GM18867 (cell line): ENCODE results near the gene INTU.
A peak's percentile ranks its signal among the peaks of the same experiment; 100 is the strongest.
"Not testable (repeated sequence)": the region's sequence is repeated elsewhere in the genome, so short reads cannot be mapped to it uniquely, and the experiment has no call there.

Experiments
- ATAC-seq: cut with Tn5 transposase; IDR thresholded peaks from one replicate; pipeline ENCODE4 v1.9.1; 2021; ENCODE audit warnings: mild to moderate bottlenecking, moderate library complexity; ENCODE audit not compliant: unreplicated experiment

The INTU gene

DNA sequence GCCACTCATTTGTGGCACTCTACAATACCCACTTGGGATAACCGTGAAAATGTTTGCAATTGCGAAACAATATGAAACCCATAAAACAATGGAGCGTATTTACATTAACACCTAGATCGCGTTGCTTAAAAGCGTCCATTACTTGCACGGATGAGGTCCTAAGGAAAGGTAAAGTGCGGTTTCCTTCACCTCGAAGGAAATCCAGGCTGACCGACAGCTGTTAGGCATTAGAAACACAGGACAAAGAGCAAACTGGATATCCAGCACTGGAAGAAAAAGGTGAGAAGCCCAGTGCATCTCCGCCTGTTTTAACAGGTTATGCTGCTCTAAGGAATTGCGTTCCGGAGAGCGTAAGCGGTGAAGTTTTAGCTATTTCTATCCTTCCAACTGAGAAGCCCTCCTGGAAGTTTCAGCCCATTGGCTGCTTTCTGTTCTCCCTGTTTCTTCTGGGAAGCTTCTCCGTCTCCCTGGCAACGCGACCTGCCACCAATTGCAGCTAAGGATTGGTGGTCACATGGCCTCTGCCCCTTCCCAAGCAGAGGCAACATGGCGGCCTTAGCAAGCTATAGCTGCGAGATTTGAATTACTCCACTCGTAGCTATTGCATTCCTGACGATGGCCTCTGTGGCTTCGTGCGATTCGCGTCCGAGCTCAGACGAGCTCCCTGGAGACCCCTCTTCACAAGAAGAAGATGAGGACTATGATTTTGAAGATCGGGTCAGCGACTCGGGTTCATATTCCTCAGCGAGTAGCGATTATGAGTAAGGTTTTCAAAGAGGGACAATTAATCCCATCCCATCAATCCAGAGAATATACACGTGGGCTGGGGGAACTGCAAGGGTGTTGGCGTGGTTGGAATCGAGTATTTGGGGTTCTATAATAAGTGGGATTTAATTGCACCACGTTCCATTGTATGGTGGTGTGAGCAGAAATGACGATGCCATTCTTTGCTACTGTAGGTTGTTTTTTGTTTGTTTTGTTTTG, at the start of gene INTU:
Gene INTU, plus strand, starts transcription at position 538 of the 984 bp plus-strand sequence. Its CDS starts 78 bp downstream, at position 616.
- ATAC-seq = peak; percentile 93

GRCh38 chr4:127586496-127586895, 46.3 kb upstream of the INTU start:
- ATAC-seq = not testable (repeated sequence)

- peak; percentile 100 for ATAC-seq
Measured at GRCh38 chr4:127586922-127587571, 45.7 kb upstream of the INTU start.

GRCh38 chr4:127589153-127589552, 43.6 kb upstream of the INTU start:
- not testable (repeated sequence) for ATAC-seq

DNA sequence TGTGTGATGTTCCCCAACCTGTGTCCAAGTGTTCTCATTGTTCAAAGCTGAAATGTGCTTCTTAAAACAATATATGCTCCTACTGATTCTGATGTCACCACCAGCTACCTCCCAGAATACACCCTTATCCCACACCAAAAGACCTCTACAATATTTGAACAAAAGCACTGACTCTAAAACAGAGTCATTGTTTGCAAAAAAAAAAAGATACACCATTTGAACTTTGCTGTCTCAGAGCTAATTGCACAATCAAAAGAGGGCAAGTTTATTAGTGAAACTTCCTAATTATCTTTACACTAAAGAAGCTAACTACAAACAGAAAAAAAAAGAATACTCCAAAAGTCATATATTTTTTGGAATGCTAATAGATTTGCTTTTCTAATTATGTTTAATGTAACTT, 34.1 kb upstream of the INTU start:
- no peak for ATAC-seq

DNA sequence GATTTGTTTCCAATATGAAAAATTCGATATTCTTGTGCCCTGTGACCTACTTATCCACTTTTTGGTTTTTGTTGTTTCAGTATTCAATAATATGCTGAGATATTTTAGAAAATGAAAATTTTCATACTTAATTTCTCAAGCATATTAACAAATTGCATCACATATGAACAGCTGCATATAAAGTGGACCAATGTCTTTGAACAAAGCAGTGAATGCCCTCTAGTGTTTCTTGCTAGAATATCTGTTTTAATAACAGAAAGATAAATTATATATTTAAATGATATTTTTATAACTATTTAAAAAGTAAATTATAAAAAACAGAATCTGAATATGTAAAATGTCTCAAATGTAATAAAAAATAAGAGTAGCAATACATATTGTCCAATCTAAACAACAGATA, 31.7 kb upstream of the INTU start:
- ATAC-seq = no peak

GRCh38 chr4:127604949-127605709, 27.6 kb upstream of the INTU start:
- ATAC-seq = no peak

- ATAC-seq = no peak
Measured at GRCh38 chr4:127606823-127607222, 25.9 kb upstream of the INTU start.

DNA sequence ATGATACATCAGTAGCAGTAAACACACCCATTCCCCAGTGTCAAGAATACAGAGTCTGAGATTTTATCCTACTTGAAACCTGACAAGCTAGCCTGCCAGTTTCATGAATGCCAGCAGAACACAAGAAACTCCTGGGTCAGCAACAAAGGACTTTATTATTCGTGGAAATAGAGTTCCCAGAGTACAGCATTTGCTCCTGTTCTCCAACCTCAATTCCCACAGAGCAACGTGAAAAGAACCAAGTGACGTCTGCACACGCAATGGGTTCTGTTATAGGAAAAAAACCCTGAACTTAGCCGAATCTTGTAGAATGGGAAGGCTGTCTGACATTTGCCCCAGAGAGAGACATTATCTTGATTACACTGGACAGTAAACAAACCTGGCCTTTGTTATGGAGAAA, 23.3 kb upstream of the INTU start:
- no peak for ATAC-seq

DNA sequence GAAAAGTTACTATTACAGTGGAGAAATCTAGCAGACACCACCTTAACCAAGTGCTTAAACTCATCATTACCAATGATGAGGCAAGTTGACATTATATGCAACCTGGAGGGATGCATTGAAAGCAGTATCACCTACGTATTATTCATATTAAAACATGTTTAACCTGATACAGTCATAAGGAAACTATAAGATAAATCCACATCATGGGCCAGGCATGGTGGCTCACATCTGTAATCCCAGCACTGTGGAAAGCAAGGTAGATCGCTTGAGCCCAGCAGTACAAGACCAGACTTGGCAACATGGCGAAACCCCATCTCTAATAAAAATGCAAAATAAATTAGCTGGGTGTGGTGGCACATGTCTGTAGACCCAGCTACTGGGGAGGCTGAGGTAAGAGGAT, 22.3 kb upstream of the INTU start:
- no peak for ATAC-seq

DNA sequence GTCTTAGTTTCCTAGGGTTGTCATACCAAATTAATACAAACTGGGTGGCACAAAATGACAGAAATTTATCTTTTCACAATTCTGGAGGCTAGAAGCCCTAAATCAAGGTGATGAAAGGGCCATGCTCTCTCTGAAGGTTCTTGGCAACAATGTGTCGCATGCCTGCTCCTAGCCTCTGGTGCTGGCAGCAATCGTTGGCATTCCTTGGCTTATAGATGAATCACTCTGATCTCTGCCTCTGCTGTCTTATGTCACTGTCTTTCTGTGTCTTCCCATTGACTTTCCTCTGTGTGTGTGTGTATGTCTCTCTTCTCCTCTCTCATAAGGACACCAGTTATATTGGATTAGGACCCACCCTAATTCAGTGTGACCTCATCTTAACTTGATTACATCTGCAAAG, 15.9 kb upstream of the INTU start:
- ATAC-seq = no peak

GRCh38 chr4:127618427-127618826, 14.3 kb upstream of the INTU start:
- no peak for ATAC-seq

DNA sequence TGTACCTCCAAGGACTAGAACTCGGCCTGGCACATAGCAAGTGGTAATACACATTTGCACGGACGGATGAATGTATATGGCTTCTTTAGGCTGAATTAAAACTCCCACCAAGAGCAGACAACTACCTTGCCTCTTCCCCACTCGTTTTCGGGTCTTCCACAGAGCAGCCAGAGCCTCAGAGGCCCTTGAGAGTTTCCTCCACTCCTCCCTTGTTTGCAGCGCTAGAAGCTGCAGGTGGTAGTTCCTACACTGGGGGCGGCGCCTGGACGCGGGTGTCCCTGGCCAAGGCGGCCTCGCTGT, 10.2 kb upstream of the INTU start:
- ATAC-seq = no peak

DNA sequence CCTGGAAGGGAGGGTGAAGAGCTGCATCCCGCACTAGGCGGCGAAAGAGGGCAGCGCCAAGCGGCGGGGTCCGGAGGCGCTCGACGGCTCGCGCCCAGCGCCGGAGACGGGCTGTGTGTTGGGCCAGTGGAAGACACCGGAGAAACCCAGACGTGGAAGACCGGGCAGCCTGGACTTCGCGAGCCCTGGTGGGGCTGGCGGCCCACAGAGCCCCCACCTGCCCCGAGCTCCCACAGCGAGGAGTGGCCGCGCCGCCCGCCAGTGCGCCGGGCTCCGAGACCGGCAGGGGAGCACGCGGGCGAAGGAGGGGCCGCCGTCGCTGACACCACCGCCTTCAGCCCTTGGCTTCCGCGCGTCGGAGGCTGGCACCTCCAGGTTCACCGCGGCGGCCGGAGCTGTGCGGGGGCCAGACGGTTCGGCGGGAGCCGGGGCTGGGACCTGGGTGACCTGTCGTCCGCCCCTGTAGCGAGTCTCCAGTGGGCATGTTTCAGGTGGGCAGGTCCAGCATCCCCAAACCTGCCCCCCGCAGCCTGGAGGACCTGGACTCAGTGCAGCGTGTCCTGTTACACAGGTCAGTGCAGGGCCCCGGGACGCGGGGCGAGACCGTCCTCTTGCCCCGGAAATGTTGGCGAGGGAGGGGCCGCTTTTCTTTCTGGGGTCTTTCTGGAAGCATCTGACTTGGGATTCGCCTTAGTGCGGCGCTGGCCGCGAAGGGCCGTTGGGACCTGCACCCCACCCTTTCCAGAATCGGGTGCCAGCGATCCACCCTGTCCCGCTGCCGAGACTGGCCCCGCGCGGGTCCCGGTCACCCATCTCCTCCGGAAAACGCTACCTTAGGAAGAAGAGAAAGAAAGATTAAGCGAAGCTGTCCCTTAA, 9.6 kb upstream of the INTU start:
- ATAC-seq = no peak

DNA sequence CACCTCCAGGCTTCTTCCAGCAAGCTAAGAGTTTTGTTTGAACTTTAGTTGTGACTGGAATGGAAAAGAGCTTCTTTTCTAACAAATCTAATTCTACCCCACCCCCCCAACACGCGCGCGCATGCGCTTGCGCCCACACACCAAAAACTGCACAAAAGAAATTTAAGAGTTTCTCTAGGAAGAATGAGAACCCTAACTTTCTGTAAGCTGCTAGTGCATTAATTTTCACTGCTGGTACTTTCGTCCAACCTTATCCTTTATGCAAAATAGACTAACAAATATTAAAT, 9.0 kb upstream of the INTU start:
- ATAC-seq = no peak

- no peak for ATAC-seq
Measured at GRCh38 chr4:127624173-127624572, 8.6 kb upstream of the INTU start.

DNA sequence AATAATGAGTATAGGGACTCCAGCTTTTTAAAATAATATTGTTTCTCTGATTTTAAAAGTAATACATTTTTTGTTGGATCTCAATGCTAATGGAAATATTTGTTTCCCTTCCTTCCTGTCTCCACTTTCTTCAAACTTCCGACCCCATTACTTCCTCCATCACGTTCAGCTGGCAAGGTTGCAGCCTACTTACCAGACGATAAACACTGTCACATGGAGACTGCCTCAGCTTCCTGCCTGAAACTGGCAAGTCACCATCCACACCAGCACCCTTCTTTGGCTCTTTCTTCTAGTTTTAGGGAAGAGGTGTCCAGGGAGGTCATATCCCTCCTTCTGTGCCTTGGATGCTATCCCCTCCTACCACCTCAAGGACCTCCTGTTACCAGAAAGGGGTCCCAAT, 3.4 kb upstream of the INTU start:
- no peak for ATAC-seq

DNA sequence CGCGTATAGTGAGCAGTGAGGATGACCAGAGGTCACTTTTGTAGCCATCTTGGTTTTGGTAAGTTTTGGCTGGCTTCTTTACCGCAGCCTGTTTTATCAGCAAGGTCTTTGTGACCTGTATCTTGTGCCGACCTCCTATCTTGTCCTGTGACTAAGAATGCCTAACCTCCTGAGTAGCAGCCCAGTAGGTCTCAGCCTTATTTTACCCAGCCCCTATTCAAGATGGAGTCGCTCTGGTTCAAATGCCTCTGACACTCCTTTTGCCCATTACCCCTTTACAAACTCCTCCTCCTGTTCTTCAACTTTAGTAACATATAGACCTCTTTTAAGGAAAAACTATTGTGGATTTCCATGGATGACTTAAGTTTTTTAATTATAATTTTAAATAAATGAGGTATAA, 2.6 kb upstream of the INTU start:
- no peak for ATAC-seq

GRCh38 chr4:127631420-127631819, 1.3 kb upstream of the INTU start:
- ATAC-seq = no peak

DNA sequence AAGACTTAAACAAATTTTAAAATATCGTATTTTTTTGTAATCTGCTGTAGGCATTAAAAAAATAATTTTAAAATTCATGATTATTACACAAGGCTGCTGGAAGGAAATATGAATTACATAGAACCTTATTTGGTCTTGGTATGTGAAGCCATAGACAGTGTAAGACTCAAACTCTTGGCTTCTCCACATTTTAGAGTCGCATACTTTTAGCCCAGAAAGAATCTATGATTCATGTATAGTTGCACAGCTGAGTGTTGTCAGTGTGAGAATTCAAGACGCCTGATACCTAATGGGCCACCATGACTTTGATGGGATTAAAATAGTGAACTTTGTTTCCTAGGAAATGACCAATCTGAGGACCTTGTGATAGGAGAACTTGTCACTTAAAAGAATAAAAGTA, 1.4 kb downstream of the INTU start:
- no peak for ATAC-seq

DNA sequence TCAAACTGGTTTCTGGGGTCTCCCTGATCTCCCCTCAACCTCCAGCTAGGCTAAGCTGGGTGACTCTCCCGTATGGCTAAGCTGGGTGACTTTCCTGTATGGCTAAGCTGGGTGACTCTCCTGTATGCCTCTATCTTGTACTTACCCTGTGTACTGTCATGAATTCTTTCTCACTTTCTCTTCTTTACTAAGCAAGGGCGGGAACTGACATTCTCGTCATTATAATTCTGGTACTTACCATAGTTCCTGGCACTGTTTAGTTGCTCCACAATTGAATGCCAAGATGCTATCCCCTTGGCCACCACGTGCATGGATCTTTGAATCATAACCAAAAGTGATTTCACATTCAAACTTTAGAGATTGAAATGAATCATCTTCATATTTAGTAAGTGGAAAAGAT, 8.8 kb downstream of the INTU start:
- ATAC-seq = no peak
